Keratinocyte (primary cell): Measurements from ENCODE around the gene AQP9. TPM values are rescaled to one million over a fixed set of nuclear protein-coding genes. Genes with fewer than 3 reads are reported as not detected.
A peak's percentile ranks its signal among the peaks of the same experiment; 100 is the strongest.

Source experiments
- DNase-seq: peaks from one replicate; pipeline ENCODE4 v3.0.0-alpha.2; 2011; ENCODE audit warnings: low read depth, missing footprints, low spot score
- FAIRE-seq: peaks from 2 replicates; lab custom pipeline; 2011; peaks lifted over from hg19 to GRCh38; lab: Jason Lieb, UNC
- H2AFZ ChIP-seq: 2 replicates; pipeline ENCODE4 v1.6.0; 2012; ENCODE audit warnings: low read length, control low read depth, inconsistent platforms; ENCODE audit not compliant: control insufficient read depth
- H3K27ac ChIP-seq: 2 replicates; pipeline ENCODE4 v1.5.1; 2011; ENCODE audit warnings: low read length; ENCODE audit not compliant: control insufficient read depth, insufficient read depth
- H3K27me3 ChIP-seq: 3 replicates; pipeline ENCODE4 v1.6.0; 2011; ENCODE audit warnings: low read length; ENCODE audit not compliant: control insufficient read depth, insufficient read depth; ENCODE audit errors: extremely low read depth
- H3K36me3 ChIP-seq, 2 experiments: 2 replicates in 1 of 2; 3 replicates in 1 of 2; pipeline ENCODE4 v1.5.1; 2011; ENCODE audit warnings: low read length in 2 of 2, mild to moderate bottlenecking in 1 of 2; ENCODE audit not compliant: control insufficient read depth in 2 of 2, insufficient read depth in 2 of 2; ENCODE audit errors: extremely low read depth in 1 of 2
- H3K4me1 ChIP-seq: 3 replicates; pipeline ENCODE4 v1.5.1; 2011; ENCODE audit warnings: low read length; ENCODE audit not compliant: control insufficient read depth, insufficient read depth; ENCODE audit errors: extremely low read depth
- H3K4me2 ChIP-seq: 3 replicates; pipeline ENCODE4 v1.6.0; 2011; ENCODE audit warnings: low read depth, low read length; ENCODE audit not compliant: control insufficient read depth, insufficient read depth; ENCODE audit errors: extremely low read depth
- H3K4me3 ChIP-seq, 3 experiments: fragments of 200-600 bp in 1 of 3; sonication (generic) in 1 of 3; 2 replicates in 2 of 3; 3 replicates in 1 of 3; pipeline ENCODE4 v1.5.1; 2011 to 2016; ENCODE audit warnings: low read length in 3 of 3, mild to moderate bottlenecking in 3 of 3, control low read depth in 2 of 3, inconsistent platforms in 1 of 3, low read depth in 1 of 3, mixed read lengths in 1 of 3, mixed run types in 1 of 3, moderate library complexity in 1 of 3; ENCODE audit not compliant: control insufficient read depth in 2 of 3, insufficient read depth in 2 of 3; ENCODE audit errors: extremely low read depth in 1 of 3
- H3K79me2 ChIP-seq: 2 replicates; pipeline ENCODE4 v1.6.0; 2012; ENCODE audit warnings: low read length; ENCODE audit not compliant: control insufficient read depth, insufficient read depth
- H3K9ac ChIP-seq: 3 replicates; pipeline ENCODE4 v1.6.0; 2011; ENCODE audit warnings: low read length; ENCODE audit not compliant: control insufficient read depth, insufficient read depth; ENCODE audit errors: extremely low read depth
- H3K9me1 ChIP-seq: 3 replicates; pipeline ENCODE4 v1.6.0; 2011; ENCODE audit warnings: low read length; ENCODE audit not compliant: control insufficient read depth, insufficient read depth; ENCODE audit errors: extremely low read depth
- H3K9me3 ChIP-seq: 2 replicates; pipeline ENCODE4 v1.5.1; 2012; ENCODE audit warnings: low read depth, low read length; ENCODE audit not compliant: control insufficient read depth
- H4K20me1 ChIP-seq: 3 replicates; pipeline ENCODE4 v1.6.0; 2011; ENCODE audit warnings: low read length; ENCODE audit not compliant: control insufficient read depth, insufficient read depth; ENCODE audit errors: extremely low read depth
- EZH2 ChIP-seq: IDR thresholded peaks from one replicate; pipeline ENCODE4 v1.6.1; 2012; ENCODE audit warnings: inconsistent platforms, mild to moderate bottlenecking, low read length, moderate library complexity
- dilution Hi-C: fragments of 300-500 bp; cut with MboI; formaldehyde crosslinking; loops from one replicate; pipeline ENCODE4 v1.7.0; 2020; ENCODE audit warnings: low sequenced_read_pairs; ENCODE audit not compliant: extremely low pct_ligation_motif_present
- polyA plus RNA-seq, 5 experiments: library from polyadenylated mRNA; depleted of rRNA in 3 of 5; stranded (reverse) in 3 of 5; stranded (forward) in 1 of 5; unstranded in 1 of 5; fragments of >200 nt; gene quantifications; 1 replicate in 1 of 5; 2 replicates in 3 of 5; 3 replicates in 1 of 5; pipeline versions ENCODE4 v1.2.1 to v1.2.3, GENCODE V29; 2011 to 2012; ENCODE audit warnings: missing spikeins in 2 of 5, low read depth in 1 of 5, low replicate concordance in 1 of 5
- TF ChIP-seq, protein P1 (sequence below), 3 experiments: IDR thresholded peaks in 1 of 3; conservative IDR thresholded peaks in 1 of 3; optimal IDR thresholded peaks in 1 of 3; 2 replicates in 2 of 3; 3 replicates in 1 of 3; pipeline versions ENCODE3 to v1.5.1; 2011; ENCODE audit warnings: low read length in 3 of 3, mild to moderate bottlenecking in 3 of 3, moderate library complexity in 2 of 3, control low read depth in 1 of 3, inconsistent platforms in 1 of 3; ENCODE audit not compliant: insufficient read depth in 2 of 3; ENCODE audit errors: extremely low read depth in 1 of 3

The AQP9 gene
- polyA plus RNA-seq, 1 donor (not counting 4 experiments of a cell fraction or from before 2014, with no cell fraction given): 2.6 TPM

DNA sequence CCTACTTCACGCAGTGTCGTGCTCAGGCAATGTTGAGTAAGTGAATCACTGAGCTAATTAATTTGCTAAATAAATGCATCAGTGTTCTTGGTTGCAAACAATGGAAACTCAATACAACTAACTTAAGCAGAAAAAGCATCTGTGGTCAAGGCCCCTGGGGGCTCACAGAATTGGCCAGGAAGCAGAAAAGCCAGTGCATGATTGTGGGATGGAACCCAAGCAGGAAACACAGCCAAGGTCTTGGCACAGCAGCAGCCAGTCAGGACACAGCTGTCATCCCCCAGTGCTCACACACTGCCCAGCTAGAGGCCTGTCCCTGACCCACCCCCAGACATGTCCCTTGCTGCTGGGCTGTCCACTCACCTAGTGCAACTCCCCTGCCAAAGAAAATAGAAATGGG lies 85.9 kb downstream of the AQP9 start:
- Histone ChIP-seq H3K27me3 (no peaks in the 10 kb centered on the region), H3K27ac (no peak overlapping the region), H3K9me3 (no peaks in the 10 kb centered on the region), H3K79me2 (no peaks in the 10 kb centered on the region), H3K4me2 (no peak overlapping the region), H3K4me3 (no peak overlapping the region), H2AFZ (no peak overlapping the region), H3K4me1 (peaks cover 12% of the 10 kb centered on the region), H3K9me1 (no peaks in the 10 kb centered on the region), H3K36me3 (no peaks in the 10 kb centered on the region), H4K20me1 (no peaks in the 10 kb centered on the region), H3K9ac (no peak overlapping the region)
- TF ChIP-seq, protein P1, sequence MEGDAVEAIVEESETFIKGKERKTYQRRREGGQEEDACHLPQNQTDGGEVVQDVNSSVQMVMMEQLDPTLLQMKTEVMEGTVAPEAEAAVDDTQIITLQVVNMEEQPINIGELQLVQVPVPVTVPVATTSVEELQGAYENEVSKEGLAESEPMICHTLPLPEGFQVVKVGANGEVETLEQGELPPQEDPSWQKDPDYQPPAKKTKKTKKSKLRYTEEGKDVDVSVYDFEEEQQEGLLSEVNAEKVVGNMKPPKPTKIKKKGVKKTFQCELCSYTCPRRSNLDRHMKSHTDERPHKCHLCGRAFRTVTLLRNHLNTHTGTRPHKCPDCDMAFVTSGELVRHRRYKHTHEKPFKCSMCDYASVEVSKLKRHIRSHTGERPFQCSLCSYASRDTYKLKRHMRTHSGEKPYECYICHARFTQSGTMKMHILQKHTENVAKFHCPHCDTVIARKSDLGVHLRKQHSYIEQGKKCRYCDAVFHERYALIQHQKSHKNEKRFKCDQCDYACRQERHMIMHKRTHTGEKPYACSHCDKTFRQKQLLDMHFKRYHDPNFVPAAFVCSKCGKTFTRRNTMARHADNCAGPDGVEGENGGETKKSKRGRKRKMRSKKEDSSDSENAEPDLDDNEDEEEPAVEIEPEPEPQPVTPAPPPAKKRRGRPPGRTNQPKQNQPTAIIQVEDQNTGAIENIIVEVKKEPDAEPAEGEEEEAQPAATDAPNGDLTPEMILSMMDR (optimal IDR thresholded peaks at IDR 0.05 in 1 of 3, IDR thresholded peaks at IDR 0.05 in 1 of 3, conservative IDR thresholded peaks at IDR 0.05 in 1 of 3; ENCODE audit: extremely low read depth in 1 of 3, insufficient read depth in 2 of 3, low read length in 3 of 3): no peak
- TF ChIP-seq EZH2: no peak
- DNase-seq (no peak), FAIRE-seq (no peak)
- dilution Hi-C loops: no loop called here

DNA sequence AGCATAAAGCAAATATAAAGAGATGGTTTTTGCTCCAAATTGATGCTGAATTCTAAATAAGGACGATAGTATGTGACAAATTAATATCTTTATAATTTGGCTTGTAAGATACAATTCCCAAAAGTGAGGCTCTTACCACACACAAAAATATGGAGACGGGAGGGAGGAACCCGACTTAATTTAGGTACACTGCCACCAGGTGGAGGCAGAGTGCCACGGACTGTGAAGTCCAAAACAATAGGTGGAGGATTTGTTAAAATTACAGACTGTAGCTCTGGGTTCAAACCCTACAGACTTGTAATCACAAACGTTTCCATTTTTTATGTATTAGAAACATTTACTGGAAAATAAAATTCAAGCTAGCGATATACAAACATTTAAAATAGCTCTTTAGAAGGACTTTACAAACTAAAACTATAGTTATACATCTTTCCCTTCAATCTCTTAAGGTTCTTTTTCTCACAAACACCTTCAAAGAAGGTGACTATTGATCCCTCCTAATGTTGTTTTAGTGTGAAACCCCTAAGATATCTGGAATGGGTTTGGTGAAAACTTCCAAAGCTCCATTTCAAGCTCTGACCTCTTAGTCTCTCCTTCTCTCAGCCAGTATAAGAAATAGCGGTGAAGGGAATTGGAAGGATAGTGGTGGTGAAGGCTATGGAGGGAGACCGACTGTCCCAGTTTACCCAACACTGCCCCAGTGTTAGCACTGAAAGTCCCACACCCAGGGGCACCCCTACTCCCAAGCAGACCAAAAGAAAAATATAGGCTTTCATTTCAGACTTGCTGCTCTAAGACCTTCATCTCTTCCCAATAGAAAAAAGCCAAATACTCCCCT lies 89.7 kb downstream of the AQP9 start:
- Histone ChIP-seq H3K79me2 (peaks cover 1% of the 10 kb centered on the region), H2AFZ (no peak overlapping the region), H3K9me3 (no peaks in the 10 kb centered on the region), H4K20me1 (no peaks in the 10 kb centered on the region), H3K27me3 (no peaks in the 10 kb centered on the region), H3K36me3 (no peaks in the 10 kb centered on the region), H3K4me3 (no peak overlapping the region), H3K9ac (no peak overlapping the region), H3K4me2 (no peak overlapping the region), H3K4me1 (peaks cover 43% of the 10 kb centered on the region), H3K27ac (no peak overlapping the region), H3K9me1 (no peaks in the 10 kb centered on the region)
- FAIRE-seq (peak; percentile 86), DNase-seq (peak; percentile 59)
- dilution Hi-C loops: no loop called here
- TF ChIP-seq, protein P1 (optimal IDR thresholded peaks at IDR 0.05 in 1 of 3, IDR thresholded peaks at IDR 0.05 in 1 of 3, conservative IDR thresholded peaks at IDR 0.05 in 1 of 3; ENCODE audit: extremely low read depth in 1 of 3, insufficient read depth in 2 of 3, low read length in 3 of 3): peak; percentile 76 to 93 (median 84)
- TF ChIP-seq EZH2: no peak
